Hepatocyte (in vitro differentiated cells): Measurements from ENCODE around the gene ZNF232. TPM values are rescaled to one million over a fixed set of nuclear protein-coding genes. Genes with fewer than 3 reads are reported as not detected.
"Not testable (repeated sequence)": the region's sequence is repeated elsewhere in the genome, so short reads cannot be mapped to it uniquely, and the experiment has no call there.

Experiments used
- DNase-seq: peaks from one replicate; pipeline ENCODE4 v3.0.0-alpha.2; 2016; ENCODE audit warnings: low spot score
- H2AFZ ChIP-seq: fragments of 200-600 bp; sonication (generic); 2 replicates; pipeline ENCODE4 v1.6.0; 2016; ENCODE audit warnings: antibody characterized with exemption, mild to moderate bottlenecking
- H3K27ac ChIP-seq: fragments of 200-600 bp; sonication (generic); 2 replicates; pipeline ENCODE4 v1.5.1; 2016; ENCODE audit warnings: mild to moderate bottlenecking
- H3K27me3 ChIP-seq: fragments of 200-600 bp; sonication (generic); 2 replicates; pipeline ENCODE4 v1.6.1; 2016
- H3K36me3 ChIP-seq: fragments of 200-600 bp; sonication (generic); replicated peaks from 2 replicates; pipeline ENCODE4 v1.5.1; 2016; ENCODE audit warnings: low read depth; ENCODE audit not compliant: insufficient read depth
- H3K4me1 ChIP-seq: fragments of 200-600 bp; sonication (generic); 2 replicates; pipeline ENCODE4 v1.5.1; 2016; ENCODE audit warnings: mild to moderate bottlenecking, moderate library complexity; ENCODE audit not compliant: insufficient read depth
- H3K4me2 ChIP-seq: fragments of 200-600 bp; sonication (generic); 2 replicates; pipeline ENCODE4 v1.6.0; 2016
- H3K4me3 ChIP-seq: fragments of 200-600 bp; sonication (generic); 2 replicates; pipeline ENCODE4 v1.5.1; 2016; ENCODE audit warnings: mild to moderate bottlenecking
- H3K79me2 ChIP-seq: fragments of 200-600 bp; sonication (generic); 2 replicates; pipeline ENCODE4 v1.6.0; 2017; ENCODE audit warnings: mild to moderate bottlenecking
- H3K9me2 ChIP-seq: fragments of 200-600 bp; sonication (generic); replicated peaks from 2 replicates; pipeline ENCODE4 v1.6.0; 2017; ENCODE audit warnings: mild to moderate bottlenecking; ENCODE audit not compliant: insufficient read depth
- H3K9me3 ChIP-seq: fragments of 200-600 bp; sonication (generic); 2 replicates; pipeline ENCODE4 v1.5.1; 2016; ENCODE audit warnings: low read depth, mild to moderate bottlenecking
- H4K20me1 ChIP-seq: fragments of 200-600 bp; sonication (generic); 2 replicates; pipeline ENCODE4 v1.6.0; 2016; ENCODE audit warnings: mild to moderate bottlenecking; ENCODE audit not compliant: insufficient read depth, poor library complexity, severe bottlenecking
- CTCF ChIP-seq: fragments of 200-600 bp; sonication (generic); IDR thresholded peaks from 2 replicates; pipeline ENCODE4 v1.5.1; 2016; ENCODE audit warnings: antibody characterized with exemption, mild to moderate bottlenecking; ENCODE audit not compliant: poor library complexity
- EZH2 ChIP-seq: fragments of 200-600 bp; sonication (generic); IDR thresholded peaks from 2 replicates; pipeline ENCODE4 v1.6.1; 2016; ENCODE audit warnings: antibody characterized with exemption, mild to moderate bottlenecking, borderline replicate concordance
- EZH2phosphoT487 ChIP-seq: fragments of 200-600 bp; sonication (generic); IDR thresholded peaks from one replicate; pipeline ENCODE4 v1.6.1; 2018; ENCODE audit warnings: antibody characterized with exemption, mild to moderate bottlenecking, low read depth, moderate library complexity; ENCODE audit not compliant: unreplicated experiment, severe bottlenecking
- WGBS: methylation state at CpG from one replicate; pipeline ENCODE4 v1.1.6; 2016; ENCODE audit warnings: low lambda C conversion rate; ENCODE audit errors: missing lambda C conversion rate; 5-methylcytosine and 5-hydroxymethylcytosine counted together
- polyA plus RNA-seq: library from polyadenylated mRNA; unstranded; fragments of >200 nt; fragmentation: Nextera tagmentation; extraction: Ambion mirVana; gene quantifications from 2 replicates; pipeline ENCODE4 v1.2.1, GENCODE V29; 2016
- total RNA-seq: library from RNA; depleted of rRNA; stranded (reverse); fragments of >200 nt; gene quantifications from 2 replicates; pipeline ENCODE4 v1.2.3, GENCODE V29; 2014

Gene ZNF232
- total and polyA plus RNA-seq, 2 experiments from 2014 or later, result 10.1 to 12.0 TPM

GRCh38 chr17:5128905-5129535 lies 17.3 kb upstream of the ZNF232 start:
- DNase-seq, result no peak
- H4K20me1 ChIP-seq, result no peaks in the 10 kb centered on the region
- H3K9me3 ChIP-seq, result no peaks in the 10 kb centered on the region
- H3K27me3 ChIP-seq, result no peaks in the 10 kb centered on the region
- H2AFZ ChIP-seq, result no peak overlapping the region
- no peaks in the 10 kb centered on the region for H3K79me2 ChIP-seq
- H3K4me3 ChIP-seq, result no peak overlapping the region
- 86% methylated on average over 10 of the region's 11 CpGs for WGBS
- H3K9me2 ChIP-seq, result no peaks in the 10 kb centered on the region
- no peaks in the 10 kb centered on the region for H3K36me3 ChIP-seq
- no peak for TF ChIP-seq EZH2
- TF ChIP-seq CTCF, result no peak
- no peak for TF ChIP-seq EZH2phosphoT487
- H3K27ac ChIP-seq, result no peak overlapping the region
- no peaks in the 10 kb centered on the region for H3K4me1 ChIP-seq
- H3K4me2 ChIP-seq, result no peak overlapping the region

GRCh38 chr17:5128387-5128786 lies 16.7 kb upstream of the ZNF232 start:
- H3K4me2 ChIP-seq, DNase-seq, H4K20me1 ChIP-seq, H3K36me3 ChIP-seq, H3K4me1 ChIP-seq, H3K27me3 ChIP-seq, H2AFZ ChIP-seq, H3K4me3 ChIP-seq, H3K79me2 ChIP-seq, H3K9me3 ChIP-seq, H3K9me2 ChIP-seq, H3K27ac ChIP-seq: not testable (repeated sequence)
- WGBS, result 88% methylated on average over 8 of the region's 8 CpGs

GRCh38 chr17:5127910-5128309 lies 16.2 kb upstream of the ZNF232 start:
- Histone ChIP-seq H3K36me3 (no peaks in the 10 kb centered on the region), H3K27me3 (no peaks in the 10 kb centered on the region), H4K20me1 (no peaks in the 10 kb centered on the region), H3K4me2 (no peak overlapping the region), H3K4me3 (no peak overlapping the region), H3K79me2 (no peaks in the 10 kb centered on the region), H3K9me3 (no peaks in the 10 kb centered on the region), H3K9me2 (no peaks in the 10 kb centered on the region), H2AFZ (no peak overlapping the region), H3K4me1 (no peaks in the 10 kb centered on the region), H3K27ac (no peak overlapping the region)
- WGBS, result 87% methylated on average over 4 of the region's 4 CpGs
- DNase-seq, result no peak
- no peak for TF ChIP-seq EZH2
- no peak for TF ChIP-seq CTCF
- no peak for TF ChIP-seq EZH2phosphoT487

GRCh38 chr17:5126719-5127488 lies 15.2 kb upstream of the ZNF232 start:
- WGBS, result 83% methylated on average over 13 of the region's 17 CpGs
- H3K9me2 ChIP-seq, result no peaks in the 10 kb centered on the region
- H3K9me3 ChIP-seq, result no peaks in the 10 kb centered on the region
- H4K20me1 ChIP-seq, result no peaks in the 10 kb centered on the region
- H3K4me1 ChIP-seq, result peaks cover 7% of the 10 kb centered on the region
- H2AFZ ChIP-seq, result no peak overlapping the region
- H3K4me2 ChIP-seq, result no peak overlapping the region
- H3K27me3 ChIP-seq, result no peaks in the 10 kb centered on the region
- H3K36me3 ChIP-seq, result no peaks in the 10 kb centered on the region
- H3K4me3 ChIP-seq, result no peak overlapping the region
- TF ChIP-seq EZH2phosphoT487 (no peak), CTCF (no peak), EZH2 (no peak)
- no peak for DNase-seq
- no peak overlapping the region for H3K27ac ChIP-seq
- no peaks in the 10 kb centered on the region for H3K79me2 ChIP-seq

GRCh38 chr17:5124896-5125295 lies 13.2 kb upstream of the ZNF232 start:
- not testable (repeated sequence) for H3K4me1 ChIP-seq, H2AFZ ChIP-seq, H3K79me2 ChIP-seq, H3K9me3 ChIP-seq, H4K20me1 ChIP-seq, H3K27me3 ChIP-seq, DNase-seq, H3K36me3 ChIP-seq, H3K9me2 ChIP-seq, H3K4me3 ChIP-seq, H3K4me2 ChIP-seq, H3K27ac ChIP-seq
- 90% methylated on average over 7 of the region's 7 CpGs for WGBS

GRCh38 chr17:5124125-5124760 lies 12.6 kb upstream of the ZNF232 start:
- not testable (repeated sequence) for H3K9me2 ChIP-seq, H3K27ac ChIP-seq, H3K36me3 ChIP-seq, H3K4me2 ChIP-seq, H3K79me2 ChIP-seq, H3K4me3 ChIP-seq, H3K4me1 ChIP-seq, H3K9me3 ChIP-seq, DNase-seq, H2AFZ ChIP-seq, H3K27me3 ChIP-seq, H4K20me1 ChIP-seq
- WGBS, result 91% methylated on average over 5 of the region's 5 CpGs
